K562 (cell line): ENCODE data around the gene FOSL1. TPM values are rescaled to one million over a fixed set of nuclear protein-coding genes. Genes with fewer than 3 reads are reported as not detected.
A peak's percentile ranks its signal among the peaks of the same experiment; 100 is the strongest.

Experiments used
- JUND ChIP-seq, 2 experiments: IDR thresholded peaks; 2 replicates in 1 of 2; 3 replicates in 1 of 2; pipeline ENCODE4 v1.6.1; 2011; ENCODE audit warnings: borderline replicate concordance in 2 of 2, low read depth in 2 of 2, low read length in 2 of 2, improper control_type of control experiment in 1 of 2, missing biosample characterization in 1 of 2, missing genetic modification characterization in 1 of 2, missing genetic modification reagents in 1 of 2
- KDM4B ChIP-seq, 2 experiments: fragments of 450-650 bp in 1 of 2; sonication (generic) in 1 of 2; IDR thresholded peaks; 2 replicates each; pipeline ENCODE4 v1.6.1; 2016 to 2017; ENCODE audit warnings: borderline replicate concordance in 2 of 2, antibody characterized with exemption in 1 of 2, low read depth in 1 of 2, mild to moderate bottlenecking in 1 of 2
- LARP7 ChIP-seq: fragments of 450-650 bp; IDR thresholded peaks from 2 replicates; pipeline ENCODE4 v1.6.1; 2016
- NFIX ChIP-seq: fragments of 250-450 bp; sonication (Bioruptor Pico); IDR thresholded peaks from 2 replicates; pipeline ENCODE4 v1.4.0; 2020; ENCODE audit warnings: low read depth, mild to moderate bottlenecking, moderate library complexity
- PATZ1 ChIP-seq: fragments of 250-450 bp; sonication (Bioruptor Pico); IDR thresholded peaks from 2 replicates; pipeline ENCODE4 v1.5.0; 2020; ENCODE audit warnings: mild to moderate bottlenecking, borderline replicate concordance
- PKNOX1 ChIP-seq: fragments of 450-650 bp; IDR thresholded peaks from 2 replicates; pipeline ENCODE4 v1.6.1; 2016
- RBM25 ChIP-seq: fragments of 200-400 bp; formaldehyde crosslinking; IDR thresholded peaks from 2 replicates; pipeline ENCODE4 v1.6.1; 2018; ENCODE audit warnings: low read length, low read depth, moderate library complexity; ENCODE audit not compliant: severe bottlenecking
- RUNX1 ChIP-seq: sonication (generic); IDR thresholded peaks from 2 replicates; pipeline ENCODE4 v1.6.1; 2016; ENCODE audit warnings: antibody characterized with exemption, low read depth
- SAP30 ChIP-seq: fragments of 200-600 bp; sonication (generic); IDR thresholded peaks from 2 replicates; pipeline ENCODE4 v1.6.1; 2012; ENCODE audit warnings: borderline replicate concordance, low read depth, mild to moderate bottlenecking, moderate library complexity, low read length, control low read depth, inconsistent platforms; ENCODE audit not compliant: insufficient read depth, poor library complexity, severe bottlenecking
- SETDB1 ChIP-seq: IDR thresholded peaks from one replicate; pipeline ENCODE4 v1.6.1; 2012; ENCODE audit warnings: low read length, control low read depth, inconsistent platforms
- ZBTB9 ChIP-seq: fragments of 450-650 bp; formaldehyde crosslinking; IDR thresholded peaks from 2 replicates; pipeline ENCODE4 v1.4.0; 2020; ENCODE audit warnings: mild to moderate bottlenecking, moderate library complexity
- ZC3H11A ChIP-seq: IDR thresholded peaks from 2 replicates; pipeline ENCODE4 v1.6.1; 2012; ENCODE audit warnings: low read depth, low read length, improper control_type of control experiment
- ZHX1 ChIP-seq: fragments of 150-350 bp; conservative IDR thresholded peaks from 2 replicates; pipeline ENCODE4 v1.6.1; 2014; ENCODE audit warnings: low read length
- ZKSCAN3 ChIP-seq: fragments of 250-450 bp; sonication (Bioruptor Pico); IDR thresholded peaks from 2 replicates; pipeline ENCODE4 v1.4.0; 2020
- ZNF124 ChIP-seq: sonication (generic); formaldehyde crosslinking; IDR thresholded peaks from 2 replicates; pipeline ENCODE4 v1.8.1; 2022; ENCODE audit warnings: missing genetic modification reagents
- ZNF184 ChIP-seq: sonication (generic); formaldehyde crosslinking; IDR thresholded peaks from 2 replicates; pipeline ENCODE4 v1.5.0; 2020; ENCODE audit warnings: missing genetic modification reagents
- ZNF436 ChIP-seq: fragments of 250-450, 450-650 bp; sonication (Bioruptor Pico); formaldehyde crosslinking; IDR thresholded peaks from 2 replicates; pipeline ENCODE4 v1.7.0; 2020; ENCODE audit warnings: mild to moderate bottlenecking
- ZNF583 ChIP-seq: fragments of 250-450 bp; sonication (Bioruptor Pico); IDR thresholded peaks from 2 replicates; pipeline ENCODE4 v1.4.0; 2020
- polyA plus RNA-seq, 8 experiments: library from polyadenylated mRNA; depleted of rRNA in 4 of 8; stranded (reverse) in 5 of 8; unstranded in 3 of 8; fragments of >200 nt; fragmentation: Nextera tagmentation in 2 of 8; fragmentation: Illumina TruSeq in 1 of 8; extraction: Ambion mirVana in 2 of 8; extraction: Trizol in 1 of 8; gene quantifications; 2 replicates each; pipeline versions ENCODE4 v1.2.1 to v1.2.3, GENCODE V29; 2011 to 2014; ENCODE audit warnings: inconsistent platforms in 1 of 8, missing spikeins in 1 of 8
- total RNA-seq, 7 experiments: library from RNA; depleted of rRNA in 6 of 7; stranded (reverse); fragments of >200 nt in 6 of 7; fragmentation: Illumina TruSeq in 2 of 7; extraction: Trizol in 2 of 7; gene quantifications; 2 replicates each; pipeline versions ENCODE4 v1.2.1 to v1.2.3, GENCODE V29; 2011 to 2021; ENCODE audit warnings: low replicate concordance in 1 of 7
- TF ChIP-seq, protein P1 (sequence below): fragments of 450-650 bp; formaldehyde crosslinking; IDR thresholded peaks from 2 replicates; pipeline ENCODE4 v1.4.0; 2020; ENCODE audit warnings: mild to moderate bottlenecking

Gene FOSL1
- total and polyA plus RNA-seq, 9 of the 15 experiments (the other 6 are each of a cell fraction or from before 2014, with no cell fraction given): 3.5 to 39.6 (median 10.0) TPM

GRCh38 chr11:65888163-65888814 is 11.9 kb downstream of the FOSL1 start, which contains the start of gene FIBP (continued):
- TF ChIP-seq ZBTB9 (CRISPR knock-in tag) (no peak), PKNOX1 (no peak), RUNX1 (no peak), NFIX (no peak), PATZ1 (CRISPR knock-in tag) (no peak), ZHX1 (no peak), ZNF124 (CRISPR knock-in tag) (no peak), ZNF184 (CRISPR knock-in tag) (no peak), SAP30 (peak; percentile 74), JUND (IDR thresholded peaks at IDR 0.05; ENCODE audit: borderline replicate concordance, low read depth, low read length) (no peak), JUND (tag; IDR thresholded peaks at IDR 0.05; ENCODE audit: borderline replicate concordance, low read depth, low read length) (no peak; the same call in 2 of the 3 replicates), ZNF436 (CRISPR knock-in tag) (no peak), RBM25 (no peak), ZNF583 (CRISPR knock-in tag) (no peak), ZKSCAN3 (CRISPR knock-in tag) (no peak), ZC3H11A (no peak), SETDB1 (no peak), LARP7 (no peak), KDM4B (IDR thresholded peaks at IDR 0.05; ENCODE audit: borderline replicate concordance in 2 of 2, low read depth in 1 of 2) (peak in 1 of 2 experiments; percentile 82; a peak in 2 of 4 replicates)
- TF ChIP-seq, protein P1, sequence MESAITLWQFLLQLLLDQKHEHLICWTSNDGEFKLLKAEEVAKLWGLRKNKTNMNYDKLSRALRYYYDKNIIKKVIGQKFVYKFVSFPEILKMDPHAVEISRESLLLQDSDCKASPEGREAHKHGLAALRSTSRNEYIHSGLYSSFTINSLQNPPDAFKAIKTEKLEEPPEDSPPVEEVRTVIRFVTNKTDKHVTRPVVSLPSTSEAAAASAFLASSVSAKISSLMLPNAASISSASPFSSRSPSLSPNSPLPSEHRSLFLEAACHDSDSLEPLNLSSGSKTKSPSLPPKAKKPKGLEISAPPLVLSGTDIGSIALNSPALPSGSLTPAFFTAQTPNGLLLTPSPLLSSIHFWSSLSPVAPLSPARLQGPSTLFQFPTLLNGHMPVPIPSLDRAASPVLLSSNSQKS (CRISPR knock-in tag): 0 out of 2 replicates have a peak, but pooled peaks have one; percentile 11
